HepG2 (cell line): ENCODE measurements around the gene ACOT8. TPM values are rescaled to one million over a fixed set of nuclear protein-coding genes. Genes with fewer than 3 reads are reported as not detected.

Experiments
- FOXK1 ChIP-seq: sonication (generic); formaldehyde crosslinking; IDR thresholded peaks from 2 replicates; pipeline ENCODE4 v1.4.0; 2020; ENCODE audit warnings: low read depth, missing genetic modification reagents, borderline replicate concordance
- HHEX ChIP-seq: IDR thresholded peaks from 2 replicates; pipeline ENCODE4 v1.6.1; 2016; ENCODE audit warnings: control low read depth
- JDP2 ChIP-seq: sonication (generic); formaldehyde crosslinking; IDR thresholded peaks from 2 replicates; pipeline ENCODE4 v1.8.1; 2022; ENCODE audit warnings: missing genetic modification reagents, borderline replicate concordance
- MTF2 ChIP-seq: sonication (generic); formaldehyde crosslinking; IDR thresholded peaks from 2 replicates; pipeline ENCODE4 v1.5.0; 2020; ENCODE audit warnings: missing genetic modification reagents, borderline replicate concordance
- MXD1 ChIP-seq: sonication (generic); formaldehyde crosslinking; IDR thresholded peaks from 2 replicates; pipeline ENCODE4 v1.4.0; 2020; ENCODE audit warnings: mild to moderate bottlenecking, missing genetic modification reagents
- NBN ChIP-seq: fragments of 450-650 bp; conservative IDR thresholded peaks from 2 replicates; pipeline ENCODE4 v1.6.1; 2017
- NCOA5 ChIP-seq: sonication (generic); formaldehyde crosslinking; IDR thresholded peaks from 2 replicates; pipeline ENCODE4 v1.4.0; 2020; ENCODE audit warnings: missing genetic modification reagents
- RBM22 ChIP-seq: fragments of 200-400 bp; formaldehyde crosslinking; optimal IDR thresholded peaks from 2 replicates; pipeline ENCODE3; 2017; ENCODE audit warnings: mild to moderate bottlenecking, low read length, moderate library complexity
- RERE ChIP-seq: IDR thresholded peaks from 2 replicates; pipeline ENCODE4 v1.6.1; 2016; ENCODE audit warnings: low read depth, missing genetic modification reagents, missing compliant biosample characterization
- SNAPC4 ChIP-seq: sonication (generic); formaldehyde crosslinking; IDR thresholded peaks from 2 replicates; pipeline ENCODE4 v1.4.0; 2020; ENCODE audit warnings: mild to moderate bottlenecking, missing genetic modification reagents
- SP1 ChIP-seq, 2 experiments: fragments of 450-650 bp in 1 of 2; sonication (generic) in 1 of 2; formaldehyde crosslinking in 1 of 2; IDR thresholded peaks; 2 replicates each; pipeline versions ENCODE4 v1.4.0 to v1.6.1; 2016 to 2020; ENCODE audit warnings: missing genetic modification reagents in 1 of 2
- ZNF282 ChIP-seq: fragments of 450-650 bp; IDR thresholded peaks from 2 replicates; pipeline ENCODE4 v1.6.1; 2018; ENCODE audit not compliant: partially characterized antibody
- ZNF597 ChIP-seq: sonication (generic); formaldehyde crosslinking; IDR thresholded peaks from 2 replicates; pipeline ENCODE4 v1.5.0; 2020; ENCODE audit warnings: missing genetic modification reagents
- ZNF616 ChIP-seq: sonication (generic); formaldehyde crosslinking; IDR thresholded peaks from 2 replicates; pipeline ENCODE4 v1.5.0; 2020; ENCODE audit warnings: low read depth, mild to moderate bottlenecking, missing genetic modification reagents
- ZNF879 ChIP-seq: sonication (generic); formaldehyde crosslinking; IDR thresholded peaks from 2 replicates; pipeline ENCODE4 v1.8.1; 2023; ENCODE audit warnings: missing genetic modification reagents
- polyA plus RNA-seq, 8 experiments: library from polyadenylated mRNA; depleted of rRNA in 3 of 8; stranded (reverse) in 7 of 8; unstranded in 1 of 8; fragments of >200 nt; fragmentation: Illumina TruSeq in 4 of 8; extraction: Trizol in 4 of 8; gene quantifications; 2 replicates each; pipeline versions ENCODE4 v1.2.1 to v1.2.3, GENCODE V29; 2011 to 2016; ENCODE audit warnings: low read depth in 4 of 8, missing spikeins in 1 of 8, mixed read lengths in 1 of 8; ENCODE audit not compliant: insufficient read depth in 1 of 8
- total RNA-seq, 5 experiments: library from RNA; depleted of rRNA; stranded (reverse); fragments of >200 nt; fragmentation: Illumina TruSeq; extraction: Trizol; gene quantifications; 2 replicates each; pipeline ENCODE4 v1.2.3, GENCODE V29; 2016; ENCODE audit warnings: low read depth in 1 of 5

Gene ACOT8
- total and polyA plus RNA-seq, 2 of the 13 experiments (the other 11 are each of a cell fraction or from before 2014, with no cell fraction given): 31.4 to 45.5 TPM

GRCh38 chr20:45890985-45891983 lies 34.1 kb upstream of the ACOT8 start, which contains the start of the genes CTSA and NEURL2 (continued):
- no peak for TF ChIP-seq NBN
- TF ChIP-seq RERE (CRISPR knock-in tag): peak; percentile 94
- TF ChIP-seq MXD1: peak; percentile 95
- no peak for TF ChIP-seq NCOA5 (CRISPR knock-in tag)
- TF ChIP-seq FOXK1 (CRISPR knock-in tag): peak; percentile 99
- TF ChIP-seq ZNF879 (CRISPR knock-in tag): peak; percentile 94
- TF ChIP-seq SP1 (IDR thresholded peaks at IDR 0.05): no peak
- peak; percentile 99 for TF ChIP-seq SP1 (CRISPR knock-in tag; IDR thresholded peaks at IDR 0.05)
- peak; percentile 98 for TF ChIP-seq JDP2 (CRISPR knock-in tag)
- peak; percentile 90 for TF ChIP-seq RBM22
- TF ChIP-seq ZNF282: no peak
- TF ChIP-seq ZNF616 (CRISPR knock-in tag): peak; percentile 73; the same call in 1 of the 2 replicates
- TF ChIP-seq ZNF597: no peak
- peak; percentile 77 for TF ChIP-seq HHEX
- no peak; the same call in 1 of the 2 replicates for TF ChIP-seq MTF2 (CRISPR knock-in tag)
- TF ChIP-seq SNAPC4 (CRISPR knock-in tag): peak; percentile 96
